Measurements from ENCODE around the gene IRAK2. TPM values are rescaled to one million over a fixed set of nuclear protein-coding genes. Genes with fewer than 3 reads are reported as not detected.

Gene IRAK2
- total RNA-seq, 1 experiment from 2014 or later: 0.34 TPM

DNA sequence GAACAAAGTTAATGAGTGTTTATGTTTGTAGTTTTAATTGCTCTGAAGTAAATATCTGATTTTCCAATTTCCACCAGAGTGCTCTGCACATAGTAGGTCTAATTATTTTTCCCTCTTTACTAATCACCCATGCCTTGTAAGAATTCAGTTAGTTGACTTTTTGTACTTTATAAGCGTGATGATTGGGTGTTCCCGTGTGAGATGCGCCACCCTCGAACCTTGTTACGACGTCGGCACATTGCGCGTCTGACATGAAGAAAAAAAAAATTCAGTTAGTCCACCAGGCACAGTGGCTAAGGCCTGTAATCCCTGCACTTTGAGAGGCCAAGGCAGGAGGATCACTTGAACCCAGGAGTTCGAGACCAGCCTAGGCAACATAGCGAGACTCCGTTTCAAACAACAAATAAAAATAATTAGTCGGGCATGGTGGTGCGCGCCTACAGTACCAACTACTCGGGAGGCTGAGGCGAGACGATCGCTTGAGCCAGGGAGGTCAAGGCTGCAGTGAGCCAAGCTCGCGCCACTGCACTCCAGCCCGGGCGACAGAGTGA lies 23.6 kb upstream of the IRAK2 start:
- CTCF ChIA-PET: no interaction called here
- intact Hi-C loops (cut with micrococcal nuclease; ENCODE audit: unreplicated experiment): no loop called here
- no peak for DNase-seq (ENCODE audit: low spot score)
- POLR2A ChIA-PET (ENCODE audit: low non-redundant PET): no interaction called here
- peaks cover 8% of the 10 kb centered on the region for H3K4me1 ChIP-seq (ENCODE audit: insufficient read depth, low read length, poor library complexity, severe bottlenecking)
- no TSS peak for BruUV-seq (replicated peaks)
- H3K9me3 ChIP-seq (ENCODE audit: low read depth, low read length, poor library complexity, severe bottlenecking): no peaks in the 10 kb centered on the region
- peak overlapping the region; percentile 76 for H3K27ac ChIP-seq (ENCODE audit: low read depth, low read length, poor library complexity, severe bottlenecking)
- peak overlapping the region; percentile 78 for H3K4me3 ChIP-seq (ENCODE audit: low read depth, low read length, poor library complexity, severe bottlenecking)
- peaks cover 10% of the 10 kb centered on the region for H3K36me3 ChIP-seq (ENCODE audit: insufficient read depth, low read length, poor library complexity, severe bottlenecking)
- no peaks in the 10 kb centered on the region for H3K27me3 ChIP-seq (replicated peaks; ENCODE audit: insufficient read depth, low read depth, low read length, poor library complexity)
- TF ChIP-seq, protein P1, sequence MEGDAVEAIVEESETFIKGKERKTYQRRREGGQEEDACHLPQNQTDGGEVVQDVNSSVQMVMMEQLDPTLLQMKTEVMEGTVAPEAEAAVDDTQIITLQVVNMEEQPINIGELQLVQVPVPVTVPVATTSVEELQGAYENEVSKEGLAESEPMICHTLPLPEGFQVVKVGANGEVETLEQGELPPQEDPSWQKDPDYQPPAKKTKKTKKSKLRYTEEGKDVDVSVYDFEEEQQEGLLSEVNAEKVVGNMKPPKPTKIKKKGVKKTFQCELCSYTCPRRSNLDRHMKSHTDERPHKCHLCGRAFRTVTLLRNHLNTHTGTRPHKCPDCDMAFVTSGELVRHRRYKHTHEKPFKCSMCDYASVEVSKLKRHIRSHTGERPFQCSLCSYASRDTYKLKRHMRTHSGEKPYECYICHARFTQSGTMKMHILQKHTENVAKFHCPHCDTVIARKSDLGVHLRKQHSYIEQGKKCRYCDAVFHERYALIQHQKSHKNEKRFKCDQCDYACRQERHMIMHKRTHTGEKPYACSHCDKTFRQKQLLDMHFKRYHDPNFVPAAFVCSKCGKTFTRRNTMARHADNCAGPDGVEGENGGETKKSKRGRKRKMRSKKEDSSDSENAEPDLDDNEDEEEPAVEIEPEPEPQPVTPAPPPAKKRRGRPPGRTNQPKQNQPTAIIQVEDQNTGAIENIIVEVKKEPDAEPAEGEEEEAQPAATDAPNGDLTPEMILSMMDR (conservative IDR thresholded peaks at IDR 0.05; ENCODE audit: low read depth, low read length): no peak
- TF ChIP-seq EZH2 (IDR thresholded peaks at IDR 0.05; ENCODE audit: borderline replicate concordance, low read depth, low read length, poor library complexity, severe bottlenecking): no peak

DNA sequence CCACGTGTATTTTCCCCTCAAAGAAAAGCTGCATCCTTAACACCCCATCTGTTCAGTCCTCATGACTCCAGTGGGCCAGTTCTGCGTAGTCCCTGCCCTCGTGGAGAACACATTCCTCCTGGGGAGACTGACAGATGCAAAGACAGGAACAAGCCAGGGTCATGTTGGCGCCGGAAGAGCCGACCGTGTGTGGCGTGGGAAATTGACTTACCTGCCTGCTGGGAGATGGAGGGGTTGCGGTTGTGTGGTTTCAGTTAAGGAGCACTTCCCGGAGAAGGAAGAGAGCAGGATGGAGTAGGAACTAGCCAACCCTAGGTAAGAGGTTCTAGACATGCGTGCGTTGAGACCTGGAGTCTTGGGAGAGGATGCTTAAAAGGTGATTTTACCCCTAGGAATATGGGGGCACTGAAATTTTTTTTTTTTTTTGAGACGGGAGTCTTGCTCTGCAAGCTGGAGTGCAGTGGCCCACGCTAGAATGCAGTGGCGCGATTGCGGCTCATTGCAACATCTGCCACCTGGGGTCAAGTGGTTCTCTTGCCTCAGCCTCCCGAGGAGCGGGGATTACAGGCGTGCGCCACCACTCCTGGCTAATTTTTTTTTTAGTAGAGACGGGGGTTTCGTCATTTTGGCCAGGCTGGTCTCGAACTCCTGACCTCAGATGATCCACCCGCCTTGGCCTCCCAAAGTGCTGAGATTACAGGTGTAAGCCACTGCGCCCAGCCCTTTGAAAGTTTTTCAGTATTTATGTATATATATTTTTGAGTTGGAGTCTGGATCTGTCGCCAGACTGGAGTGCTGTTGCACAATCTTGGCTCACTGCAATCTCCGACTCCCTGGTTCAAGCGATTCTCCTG lies 21.8 kb upstream of the IRAK2 start:
- TF ChIP-seq, protein P1 (conservative IDR thresholded peaks at IDR 0.05; ENCODE audit: low read depth, low read length): no peak
- TF ChIP-seq EZH2 (IDR thresholded peaks at IDR 0.05; ENCODE audit: borderline replicate concordance, low read depth, low read length, poor library complexity, severe bottlenecking): no peak
- ChIA-PET POLR2A (ENCODE audit: low non-redundant PET) (no interaction called here), CTCF (interaction anchor here (1.0 kb wide), 1 partner anchor 17 kb away, joined by 8 read pairs; no protein-coding TSS in a partner anchor)
- Histone ChIP-seq H3K4me1 (ENCODE audit: insufficient read depth, low read length, poor library complexity, severe bottlenecking) (peaks cover 8% of the 10 kb centered on the region), H3K27me3 (replicated peaks; ENCODE audit: insufficient read depth, low read depth, low read length, poor library complexity) (no peaks in the 10 kb centered on the region), H3K4me3 (ENCODE audit: low read depth, low read length, poor library complexity, severe bottlenecking) (peak overlapping the region; percentile 78), H3K9me3 (ENCODE audit: low read depth, low read length, poor library complexity, severe bottlenecking) (no peaks in the 10 kb centered on the region), H3K27ac (ENCODE audit: low read depth, low read length, poor library complexity, severe bottlenecking) (no peak overlapping the region), H3K36me3 (ENCODE audit: insufficient read depth, low read length, poor library complexity, severe bottlenecking) (peaks cover 16% of the 10 kb centered on the region)
- no peak for DNase-seq (ENCODE audit: low spot score)
- BruUV-seq (replicated peaks): no TSS peak
- intact Hi-C loops (cut with micrococcal nuclease; ENCODE audit: unreplicated experiment): no loop called here

DNA sequence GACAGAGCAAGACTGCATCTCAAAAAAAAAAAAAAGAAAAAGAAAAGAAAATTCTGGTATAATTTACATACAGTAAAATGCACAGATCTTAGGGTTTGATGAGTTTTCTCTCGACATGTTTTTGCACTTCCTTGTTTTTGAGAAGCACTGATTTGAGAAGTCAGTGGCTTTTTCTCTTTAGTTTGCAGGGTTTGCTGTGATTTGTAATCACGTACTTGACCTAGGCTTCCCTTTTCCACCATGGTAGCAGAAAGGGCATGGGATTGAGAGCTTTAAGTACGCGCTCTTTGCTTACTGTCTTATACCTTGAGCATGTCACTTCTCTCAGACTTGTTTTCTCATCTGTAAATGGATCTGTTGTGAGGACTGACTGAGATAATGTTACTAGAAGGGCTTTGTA lies 19.0 kb upstream of the IRAK2 start:
- CTCF ChIA-PET: no interaction called here
- POLR2A ChIA-PET (ENCODE audit: low non-redundant PET): no interaction called here
- no peak overlapping the region for H3K27ac ChIP-seq (ENCODE audit: low read depth, low read length, poor library complexity, severe bottlenecking)

More for the DNA sequence above, 19.0 kb upstream of the IRAK2 start:
- intact Hi-C loops (cut with micrococcal nuclease; ENCODE audit: unreplicated experiment): no loop called here
- BruUV-seq (replicated peaks): no TSS peak
- H3K4me1 ChIP-seq (ENCODE audit: insufficient read depth, low read length, poor library complexity, severe bottlenecking): peaks cover 8% of the 10 kb centered on the region
- no peak for DNase-seq (ENCODE audit: low spot score)
- H3K4me3 ChIP-seq (ENCODE audit: low read depth, low read length, poor library complexity, severe bottlenecking): no peak overlapping the region
- H3K27me3 ChIP-seq (replicated peaks; ENCODE audit: insufficient read depth, low read depth, low read length, poor library complexity): no peaks in the 10 kb centered on the region
- peaks cover 31% of the 10 kb centered on the region for H3K36me3 ChIP-seq (ENCODE audit: insufficient read depth, low read length, poor library complexity, severe bottlenecking)
- H3K9me3 ChIP-seq (ENCODE audit: low read depth, low read length, poor library complexity, severe bottlenecking): no peaks in the 10 kb centered on the region
- TF ChIP-seq EZH2 (IDR thresholded peaks at IDR 0.05; ENCODE audit: borderline replicate concordance, low read depth, low read length, poor library complexity, severe bottlenecking): no peak
- TF ChIP-seq, protein P1 (conservative IDR thresholded peaks at IDR 0.05; ENCODE audit: low read depth, low read length): no peak
